ENCODE data around the gene SHISA4. TPM values are rescaled to one million over a fixed set of nuclear protein-coding genes. Genes with fewer than 3 reads are reported as not detected.

SHISA4 gene
- total and polyA plus RNA-seq, 2 of the 8 experiments (the other 6 are each of a cell fraction or from before 2014, with no cell fraction given) = 7.8 to 28.9 TPM

DNA sequence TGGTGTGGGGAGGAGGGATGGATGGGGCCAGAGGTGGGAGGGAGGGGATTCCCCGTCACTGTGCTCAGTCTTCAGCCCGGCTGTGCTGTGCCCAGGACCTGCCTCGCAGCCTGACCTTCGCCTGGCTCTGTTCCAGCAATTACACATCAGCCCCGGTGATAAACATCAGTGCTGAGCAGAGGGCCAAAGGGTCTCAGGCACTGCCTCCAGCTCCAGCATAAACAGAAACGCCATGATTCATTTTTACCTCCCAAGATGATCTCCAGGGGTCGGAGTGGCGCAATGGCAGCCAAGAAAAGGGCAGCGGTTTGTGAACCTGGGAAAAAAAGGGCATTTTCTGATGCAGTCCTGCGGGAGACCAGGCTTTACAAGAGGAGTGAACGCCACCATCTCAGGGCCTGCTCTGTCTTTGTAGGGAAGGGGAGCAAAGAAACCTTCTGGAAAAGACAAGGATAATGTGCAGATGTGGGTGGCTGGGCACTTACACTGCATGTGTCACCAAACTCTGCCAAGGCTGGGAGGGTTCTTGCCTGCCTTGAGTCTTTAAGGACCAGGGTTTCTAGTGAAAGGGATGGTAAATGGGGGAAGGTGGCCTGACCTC is 28.1 kb downstream of the SHISA4 start:
- Histone ChIP-seq H3K4me2 (ENCODE audit: insufficient read depth in 1 of 2, low read depth in 2 of 2, low read length in 2 of 2) (no peak overlapping the region), H3K79me2 (ENCODE audit: control insufficient read depth in 1 of 2, insufficient read depth in 2 of 2, low read length in 2 of 2) (no peaks in the 10 kb centered on the region), H4K5ac (ENCODE audit: insufficient read length, low read depth, low read length) (no peak overlapping the region), H3K4ac (replicated peaks; ENCODE audit: insufficient read length, low read depth, low read length) (no peak overlapping the region), H3K23ac (ENCODE audit: insufficient read length) (no peak overlapping the region), H4K91ac (replicated peaks; ENCODE audit: insufficient read length, low read length) (no peak overlapping the region), H3K4me1 (replicated peaks in 1 of 4; ENCODE audit: control insufficient read depth in 3 of 4, insufficient read depth in 4 of 4, low read length in 3 of 4) (peaks cover 0 to 3% (median 1%) of the 10 kb centered on the region in 4 experiments; a peak in 5 of 7 replicates), H4K20me1 (replicated peaks in 1 of 2; ENCODE audit: control insufficient read depth in 1 of 2, insufficient read depth in 2 of 2, low read length in 2 of 2) (no peaks in the 10 kb centered on the region), H2AFZ (ENCODE audit: low read length) (no peak overlapping the region), H3K36me3 (ENCODE audit: control insufficient read depth in 2 of 4, insufficient read depth in 4 of 4, low read length in 3 of 4) (no peaks in the 10 kb centered on the region), H2BK15ac (ENCODE audit: low read length) (no peak overlapping the region), H3K56ac (replicated peaks; ENCODE audit: insufficient read length, low read depth, low read length) (no peak overlapping the region), H3K4me3 (ENCODE audit: extremely low read depth in 1 of 4, insufficient read depth in 2 of 4, low read depth in 3 of 4, low read length in 4 of 4) (no peak overlapping the region), H3K18ac (ENCODE audit: extremely low read depth, low read length) (no peak overlapping the region), H2BK20ac (ENCODE audit: low read length) (no peak overlapping the region), H3K27ac (ENCODE audit: low read depth, low read length) (no peak overlapping the region), H3K79me1 (ENCODE audit: low read depth, low read length) (no peaks in the 10 kb centered on the region), H2AK5ac (ENCODE audit: low read depth, low read length) (no peak overlapping the region), H2BK120ac (replicated peaks; ENCODE audit: low read depth, low read length) (no peak overlapping the region), H3K9ac (replicated peaks in 1 of 4; ENCODE audit: extremely low read depth in 1 of 4, low read depth in 3 of 4, low read length in 3 of 4) (no peak overlapping the region), H3K9me3 (ENCODE audit: insufficient read depth in 2 of 2, low read depth in 1 of 2, low read length in 1 of 2) (no peaks in the 10 kb centered on the region), H3K23me2 (ENCODE audit: low read depth, low read length) (no peaks in the 10 kb centered on the region), H2BK12ac (ENCODE audit: low read depth, low read length) (no peak overlapping the region), H2BK5ac (ENCODE audit: low read depth, low read length) (no peak overlapping the region), H3K14ac (ENCODE audit: insufficient read length) (no peak overlapping the region), H4K8ac (ENCODE audit: extremely low read depth, insufficient read depth, low read length) (no peak overlapping the region), H3K27me3 (replicated peaks in 1 of 4; ENCODE audit: control insufficient read depth in 3 of 4, extremely low read depth in 1 of 4, insufficient read depth in 3 of 4, low read length in 3 of 4) (no peaks in the 10 kb centered on the region)
- TF ChIP-seq E2F6 (IDR thresholded peaks at IDR 0.05) (no peak), SP2 (IDR thresholded peaks at IDR 0.05; ENCODE audit: low read length) (no peak), CBX5 (IDR thresholded peaks at IDR 0.05; ENCODE audit: low read depth, low read length) (no peak), BACH1 (IDR thresholded peaks at IDR 0.05; ENCODE audit: low read length) (no peak), SP1 (IDR thresholded peaks at IDR 0.05; ENCODE audit: low read depth, low read length) (no peak), POLR2AphosphoS5 (IDR thresholded peaks at IDR 0.05; ENCODE audit: low read depth, low read length) (no peak), SIN3A (conservative IDR thresholded peaks at IDR 0.05 in 1 of 2, IDR thresholded peaks at IDR 0.05 in 1 of 2; ENCODE audit: low read depth in 1 of 2, low read length in 2 of 2) (no peak), CHD2 (IDR thresholded peaks at IDR 0.05; ENCODE audit: low read length) (no peak), EZH2 (IDR thresholded peaks at IDR 0.05; ENCODE audit: low read depth, low read length, severe bottlenecking) (no peak)
- TF ChIP-seq, protein P1, sequence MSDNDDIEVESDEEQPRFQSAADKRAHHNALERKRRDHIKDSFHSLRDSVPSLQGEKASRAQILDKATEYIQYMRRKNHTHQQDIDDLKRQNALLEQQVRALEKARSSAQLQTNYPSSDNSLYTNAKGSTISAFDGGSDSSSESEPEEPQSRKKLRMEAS (IDR thresholded peaks at IDR 0.05) = no peak
- ChIA-PET POLR2A (ENCODE audit: partially characterized antibody) (interaction anchor here (1.2 to 1.9 kb wide), 3 partner anchors 19 to 94 kb away, joined by 3 to 5 read pairs (median 3); partner anchors contain the start of gene ELF3), CTCF (ENCODE audit: partially characterized antibody) (interaction anchor here (0.7 to 4.0 kb wide), 8 partner anchors 9 to 92 kb away, joined by 3 to 22 read pairs (median 4); partner anchors contain the start of gene LMOD1)
- 90% methylated on average over 10 of the region's 11 CpGs; no CpG with 5 or more reads in 1 of the 2 experiments for whole genome bisulfite sequencing, 2 experiments (ENCODE audit: extremely low coverage in 1 of 2, insufficient coverage in 1 of 2, insufficient read length in 1 of 2, insufficient replicate concordance in 2 of 2, low coverage in 1 of 2, low lambda C conversion rate in 2 of 2, missing lambda C conversion rate in 1 of 2)
- DNase-seq (ENCODE audit: low read depth in 1 of 2, low spot score in 2 of 2) = no peak
- FAIRE-seq = no peak

All from H1 (cell line).